Keratinocyte (primary cell): Measurements from ENCODE around the gene ABCD3. TPM values are rescaled to one million over a fixed set of nuclear protein-coding genes. Genes with fewer than 3 reads are reported as not detected.

Experiments
- DNase-seq: peaks from one replicate; pipeline ENCODE4 v3.0.0-alpha.2; 2011; ENCODE audit warnings: low read depth, missing footprints, low spot score
- FAIRE-seq: peaks from 2 replicates; lab custom pipeline; 2011; peaks lifted over from hg19 to GRCh38; lab: Jason Lieb, UNC
- H2AFZ ChIP-seq: 2 replicates; pipeline ENCODE4 v1.6.0; 2012; ENCODE audit warnings: low read length, control low read depth, inconsistent platforms; ENCODE audit not compliant: control insufficient read depth
- H3K27ac ChIP-seq: 2 replicates; pipeline ENCODE4 v1.5.1; 2011; ENCODE audit warnings: low read length; ENCODE audit not compliant: control insufficient read depth, insufficient read depth
- H3K27me3 ChIP-seq: 3 replicates; pipeline ENCODE4 v1.6.0; 2011; ENCODE audit warnings: low read length; ENCODE audit not compliant: control insufficient read depth, insufficient read depth; ENCODE audit errors: extremely low read depth
- H3K36me3 ChIP-seq, 2 experiments: 2 replicates in 1 of 2; 3 replicates in 1 of 2; pipeline ENCODE4 v1.5.1; 2011; ENCODE audit warnings: low read length in 2 of 2, mild to moderate bottlenecking in 1 of 2; ENCODE audit not compliant: control insufficient read depth in 2 of 2, insufficient read depth in 2 of 2; ENCODE audit errors: extremely low read depth in 1 of 2
- H3K4me1 ChIP-seq: 3 replicates; pipeline ENCODE4 v1.5.1; 2011; ENCODE audit warnings: low read length; ENCODE audit not compliant: control insufficient read depth, insufficient read depth; ENCODE audit errors: extremely low read depth
- H3K4me2 ChIP-seq: 3 replicates; pipeline ENCODE4 v1.6.0; 2011; ENCODE audit warnings: low read depth, low read length; ENCODE audit not compliant: control insufficient read depth, insufficient read depth; ENCODE audit errors: extremely low read depth
- H3K4me3 ChIP-seq, 3 experiments: fragments of 200-600 bp in 1 of 3; sonication (generic) in 1 of 3; 2 replicates in 2 of 3; 3 replicates in 1 of 3; pipeline ENCODE4 v1.5.1; 2011 to 2016; ENCODE audit warnings: low read length in 3 of 3, mild to moderate bottlenecking in 3 of 3, control low read depth in 2 of 3, inconsistent platforms in 1 of 3, low read depth in 1 of 3, mixed read lengths in 1 of 3, mixed run types in 1 of 3, moderate library complexity in 1 of 3; ENCODE audit not compliant: control insufficient read depth in 2 of 3, insufficient read depth in 2 of 3; ENCODE audit errors: extremely low read depth in 1 of 3
- H3K79me2 ChIP-seq: 2 replicates; pipeline ENCODE4 v1.6.0; 2012; ENCODE audit warnings: low read length; ENCODE audit not compliant: control insufficient read depth, insufficient read depth
- H3K9ac ChIP-seq: 3 replicates; pipeline ENCODE4 v1.6.0; 2011; ENCODE audit warnings: low read length; ENCODE audit not compliant: control insufficient read depth, insufficient read depth; ENCODE audit errors: extremely low read depth
- H3K9me1 ChIP-seq: 3 replicates; pipeline ENCODE4 v1.6.0; 2011; ENCODE audit warnings: low read length; ENCODE audit not compliant: control insufficient read depth, insufficient read depth; ENCODE audit errors: extremely low read depth
- H3K9me3 ChIP-seq: 2 replicates; pipeline ENCODE4 v1.5.1; 2012; ENCODE audit warnings: low read depth, low read length; ENCODE audit not compliant: control insufficient read depth
- H4K20me1 ChIP-seq: 3 replicates; pipeline ENCODE4 v1.6.0; 2011; ENCODE audit warnings: low read length; ENCODE audit not compliant: control insufficient read depth, insufficient read depth; ENCODE audit errors: extremely low read depth
- EZH2 ChIP-seq: IDR thresholded peaks from one replicate; pipeline ENCODE4 v1.6.1; 2012; ENCODE audit warnings: inconsistent platforms, mild to moderate bottlenecking, low read length, moderate library complexity
- dilution Hi-C: fragments of 300-500 bp; cut with MboI; formaldehyde crosslinking; loops from one replicate; pipeline ENCODE4 v1.7.0; 2020; ENCODE audit warnings: low sequenced_read_pairs; ENCODE audit not compliant: extremely low pct_ligation_motif_present
- polyA plus RNA-seq, 5 experiments: library from polyadenylated mRNA; depleted of rRNA in 3 of 5; stranded (reverse) in 3 of 5; stranded (forward) in 1 of 5; unstranded in 1 of 5; fragments of >200 nt; gene quantifications; 1 replicate in 1 of 5; 2 replicates in 3 of 5; 3 replicates in 1 of 5; pipeline versions ENCODE4 v1.2.1 to v1.2.3, GENCODE V29; 2011 to 2012; ENCODE audit warnings: missing spikeins in 2 of 5, low read depth in 1 of 5, low replicate concordance in 1 of 5
- TF ChIP-seq, protein P1 (sequence below), 3 experiments: IDR thresholded peaks in 1 of 3; conservative IDR thresholded peaks in 1 of 3; optimal IDR thresholded peaks in 1 of 3; 2 replicates in 2 of 3; 3 replicates in 1 of 3; pipeline versions ENCODE3 to v1.5.1; 2011; ENCODE audit warnings: low read length in 3 of 3, mild to moderate bottlenecking in 3 of 3, moderate library complexity in 2 of 3, control low read depth in 1 of 3, inconsistent platforms in 1 of 3; ENCODE audit not compliant: insufficient read depth in 2 of 3; ENCODE audit errors: extremely low read depth in 1 of 3

The ABCD3 gene
- polyA plus RNA-seq, 1 donor (not counting 4 experiments of a cell fraction or from before 2014, with no cell fraction given) = 34.9 TPM

DNA sequence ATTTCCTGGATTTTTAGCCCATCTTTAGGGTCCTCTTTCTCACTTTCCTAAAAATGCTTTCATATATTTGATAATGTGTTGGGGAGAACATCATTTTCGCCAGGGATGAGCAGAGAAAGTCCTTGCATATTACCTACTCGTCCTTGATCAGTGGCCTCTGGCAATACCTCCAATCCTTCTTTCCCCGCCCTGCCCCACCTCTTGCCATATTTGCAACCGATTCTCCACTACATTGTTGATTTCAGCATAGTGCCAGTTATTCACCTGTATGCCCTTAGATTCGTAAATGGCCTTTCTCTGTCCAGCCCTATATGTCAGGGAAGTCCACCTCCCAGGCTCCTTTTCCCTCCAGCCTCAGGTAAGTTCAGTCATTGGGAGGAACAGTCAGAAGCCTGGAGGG is 136.9 kb downstream of the ABCD3 start:
- Histone ChIP-seq H3K27me3 (no peaks in the 10 kb centered on the region), H3K79me2 (no peaks in the 10 kb centered on the region), H3K27ac (no peak overlapping the region), H3K9me1 (no peaks in the 10 kb centered on the region), H3K36me3 (no peaks in the 10 kb centered on the region), H4K20me1 (no peaks in the 10 kb centered on the region), H3K9me3 (no peaks in the 10 kb centered on the region), H3K4me2 (no peak overlapping the region), H2AFZ (no peak overlapping the region), H3K9ac (no peak overlapping the region), H3K4me3 (no peak overlapping the region), H3K4me1 (peaks cover 50% of the 10 kb centered on the region)
- FAIRE-seq = peak; percentile 13
- dilution Hi-C loops = no loop called here
- DNase-seq = no peak
- TF ChIP-seq EZH2 = no peak
- TF ChIP-seq, protein P1, sequence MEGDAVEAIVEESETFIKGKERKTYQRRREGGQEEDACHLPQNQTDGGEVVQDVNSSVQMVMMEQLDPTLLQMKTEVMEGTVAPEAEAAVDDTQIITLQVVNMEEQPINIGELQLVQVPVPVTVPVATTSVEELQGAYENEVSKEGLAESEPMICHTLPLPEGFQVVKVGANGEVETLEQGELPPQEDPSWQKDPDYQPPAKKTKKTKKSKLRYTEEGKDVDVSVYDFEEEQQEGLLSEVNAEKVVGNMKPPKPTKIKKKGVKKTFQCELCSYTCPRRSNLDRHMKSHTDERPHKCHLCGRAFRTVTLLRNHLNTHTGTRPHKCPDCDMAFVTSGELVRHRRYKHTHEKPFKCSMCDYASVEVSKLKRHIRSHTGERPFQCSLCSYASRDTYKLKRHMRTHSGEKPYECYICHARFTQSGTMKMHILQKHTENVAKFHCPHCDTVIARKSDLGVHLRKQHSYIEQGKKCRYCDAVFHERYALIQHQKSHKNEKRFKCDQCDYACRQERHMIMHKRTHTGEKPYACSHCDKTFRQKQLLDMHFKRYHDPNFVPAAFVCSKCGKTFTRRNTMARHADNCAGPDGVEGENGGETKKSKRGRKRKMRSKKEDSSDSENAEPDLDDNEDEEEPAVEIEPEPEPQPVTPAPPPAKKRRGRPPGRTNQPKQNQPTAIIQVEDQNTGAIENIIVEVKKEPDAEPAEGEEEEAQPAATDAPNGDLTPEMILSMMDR (optimal IDR thresholded peaks at IDR 0.05 in 1 of 3, IDR thresholded peaks at IDR 0.05 in 1 of 3, conservative IDR thresholded peaks at IDR 0.05 in 1 of 3; ENCODE audit: extremely low read depth in 1 of 3, insufficient read depth in 2 of 3, low read length in 3 of 3) = no peak

- no peaks in the 10 kb centered on the region for H3K9me3 ChIP-seq
- no peaks in the 10 kb centered on the region for H4K20me1 ChIP-seq
- peak overlapping the region; percentile 45 for H2AFZ ChIP-seq
- H3K27ac ChIP-seq = peak overlapping the region; percentile 20
- peaks cover 6% of the 10 kb centered on the region for H3K4me1 ChIP-seq
- TF ChIP-seq EZH2 = no peak
- TF ChIP-seq, protein P1 (optimal IDR thresholded peaks at IDR 0.05 in 1 of 3, IDR thresholded peaks at IDR 0.05 in 1 of 3, conservative IDR thresholded peaks at IDR 0.05 in 1 of 3; ENCODE audit: extremely low read depth in 1 of 3, insufficient read depth in 2 of 3, low read length in 3 of 3) = no peak
- dilution Hi-C loops = no loop called here
- H3K79me2 ChIP-seq = no peaks in the 10 kb centered on the region
- DNase-seq = no peak
- H3K9ac ChIP-seq = no peak overlapping the region
- no peaks in the 10 kb centered on the region for H3K9me1 ChIP-seq
- H3K27me3 ChIP-seq = no peaks in the 10 kb centered on the region
- FAIRE-seq = no peak
- H3K4me2 ChIP-seq = no peak overlapping the region
- H3K36me3 ChIP-seq = no peaks in the 10 kb centered on the region
- H3K4me3 ChIP-seq = no peak overlapping the region
Observed at GRCh38 chr1:94559921-94560320, 141.7 kb downstream of the ABCD3 start.
